Brain pericyte (primary cell): ENCODE measurements around the gene DMAP1.
"Not testable (repeated sequence)": the region's sequence is repeated elsewhere in the genome, so short reads cannot be mapped to it uniquely, and the experiment has no call there.

Experiments
- DNase-seq: peaks from one replicate; pipeline ENCODE4 v3.0.0-alpha.2; 2012; ENCODE audit warnings: low read depth, low spot score

Gene DMAP1

GRCh38 chr1:44213222-44214112 lies at the start of gene DMAP1:
TSS of gene DMAP1 (plus strand) at chr1:44213471. CDS start at chr1:44213754, 283 bp downstream.
- peak; percentile 39 for DNase-seq

GRCh38 chr1:44168520-44169098 lies 44.7 kb upstream of the DMAP1 start:
- no peak for DNase-seq

GRCh38 chr1:44170281-44170823 lies 42.9 kb upstream of the DMAP1 start:
- DNase-seq: no peak

GRCh38 chr1:44174630-44175029 lies 38.6 kb upstream of the DMAP1 start:
- DNase-seq: no peak

- no peak for DNase-seq
These were observed 12.9 kb upstream of the DMAP1 start for GRCh38 chr1:44200336-44200735.

- not testable (repeated sequence) for DNase-seq
These were observed 6.7 kb upstream of the DMAP1 start for GRCh38 chr1:44206545-44206944.

GRCh38 chr1:44208226-44208625 lies 5.0 kb upstream of the DMAP1 start:
- DNase-seq: no peak

GRCh38 chr1:44210595-44210994 lies 2.7 kb upstream of the DMAP1 start:
- no peak for DNase-seq

- DNase-seq: no peak
These were observed 683 bp upstream of the DMAP1 start for GRCh38 chr1:44212355-44213221.

GRCh38 chr1:44217809-44218410 lies 4.6 kb downstream of the DMAP1 start:
- DNase-seq: no peak

GRCh38 chr1:44218503-44219300 lies 5.4 kb downstream of the DMAP1 start:
- no peak for DNase-seq

GRCh38 chr1:44219301-44219626 lies 6.0 kb downstream of the DMAP1 start:
- no peak for DNase-seq

GRCh38 chr1:44220001-44220751 lies 6.9 kb downstream of the DMAP1 start:
- DNase-seq: no peak

- no peak for DNase-seq
These were observed 7.5 kb downstream of the DMAP1 start for GRCh38 chr1:44220755-44221154.

- DNase-seq: no peak
These were observed 8.5 kb downstream of the DMAP1 start for GRCh38 chr1:44221769-44222168.

GRCh38 chr1:44222397-44223186 lies 9.3 kb downstream of the DMAP1 start:
- DNase-seq: no peak

GRCh38 chr1:44223187-44223610 lies 9.9 kb downstream of the DMAP1 start:
- no peak for DNase-seq

- DNase-seq: no peak
These were observed 12.5 kb downstream of the DMAP1 start for GRCh38 chr1:44225761-44226160.

GRCh38 chr1:44227211-44227610 lies 13.9 kb downstream of the DMAP1 start:
- no peak for DNase-seq
